MM.1S (cell line): ENCODE measurements around the gene OR8G1.

Source experiments
- DNase-seq: peaks from one replicate; pipeline ENCODE4 v3.0.0-alpha.2; 2015
- H2AFZ ChIP-seq: fragments of 300-600 bp; sonication (generic); 2 replicates; pipeline ENCODE4 v1.6.0; 2016; ENCODE audit warnings: antibody characterized with exemption, low read length
- H3F3A ChIP-seq: fragments of 300-600 bp; sonication (generic); 2 replicates; pipeline ENCODE4 v1.6.1; 2016; ENCODE audit warnings: mild to moderate bottlenecking, antibody characterized with exemption, low read length, moderate library complexity, mixed read lengths; ENCODE audit not compliant: insufficient read depth
- H3K27ac ChIP-seq: fragments of 300-600 bp; sonication (generic); 2 replicates; pipeline ENCODE4 v1.5.1; 2016; ENCODE audit warnings: mild to moderate bottlenecking, low read length
- H3K27me3 ChIP-seq: fragments of 300-600 bp; sonication (generic); replicated peaks from 2 replicates; pipeline ENCODE4 v1.6.0; 2016; ENCODE audit warnings: low read length; ENCODE audit not compliant: insufficient read depth
- H3K36me3 ChIP-seq: fragments of 300-600 bp; sonication (generic); replicated peaks from 2 replicates; pipeline ENCODE4 v1.6.1; 2016; ENCODE audit warnings: mild to moderate bottlenecking, low read length, mixed read lengths; ENCODE audit not compliant: insufficient read depth
- H3K4me1 ChIP-seq: fragments of 300-600 bp; sonication (generic); 2 replicates; pipeline ENCODE4 v1.6.1; 2016; ENCODE audit warnings: low read length, mixed read lengths
- H3K4me2 ChIP-seq: fragments of 300-600 bp; sonication (generic); 2 replicates; pipeline ENCODE4 v1.6.0; 2016; ENCODE audit warnings: low read depth, low read length
- H3K4me3 ChIP-seq: fragments of 300-600 bp; sonication (generic); 2 replicates; pipeline ENCODE4 v1.5.1; 2016; ENCODE audit warnings: low read length, mixed read lengths
- H3K79me2 ChIP-seq: fragments of 300-600 bp; sonication (generic); 2 replicates; pipeline ENCODE4 v1.6.1; 2016; ENCODE audit warnings: mixed run types, low read length, mixed read lengths
- H3K9ac ChIP-seq: fragments of 300-600 bp; sonication (generic); 2 replicates; pipeline ENCODE4 v1.6.1; 2016; ENCODE audit warnings: low read length, mixed read lengths
- H3K9me2 ChIP-seq: fragments of 300-600 bp; sonication (generic); replicated peaks from 2 replicates; pipeline ENCODE4 v1.6.1; 2016; ENCODE audit warnings: mild to moderate bottlenecking, low read length, mixed read lengths; ENCODE audit not compliant: insufficient read depth
- H3K9me3 ChIP-seq: fragments of 300-600 bp; sonication (generic); replicated peaks from 2 replicates; pipeline ENCODE4 v1.6.1; 2016; ENCODE audit warnings: mild to moderate bottlenecking, low read length, mixed read lengths; ENCODE audit not compliant: insufficient read depth
- H4K20me1 ChIP-seq: fragments of 300-600 bp; sonication (generic); 2 replicates; pipeline ENCODE4 v1.6.1; 2016; ENCODE audit warnings: mild to moderate bottlenecking, low read length, moderate library complexity, mixed read lengths; ENCODE audit not compliant: insufficient read depth
- EZH2 ChIP-seq: fragments of 300-600 bp; sonication (generic); optimal IDR thresholded peaks from 2 replicates; pipeline ENCODE3; 2017; ENCODE audit warnings: low read depth, mild to moderate bottlenecking, antibody characterized with exemption, low read length, mixed read lengths
- EZH2phosphoT487 ChIP-seq: fragments of 300-600 bp; sonication (generic); IDR thresholded peaks from 2 replicates; pipeline ENCODE4 v1.6.1; 2018; ENCODE audit warnings: antibody characterized with exemption, low read length
- TF ChIP-seq, protein P1 (sequence below): fragments of 300-600 bp; sonication (generic); IDR thresholded peaks from 2 replicates; pipeline ENCODE4 v1.5.1; 2016; ENCODE audit warnings: antibody characterized with exemption, low read length, mixed read lengths

Gene OR8G1

DNA sequence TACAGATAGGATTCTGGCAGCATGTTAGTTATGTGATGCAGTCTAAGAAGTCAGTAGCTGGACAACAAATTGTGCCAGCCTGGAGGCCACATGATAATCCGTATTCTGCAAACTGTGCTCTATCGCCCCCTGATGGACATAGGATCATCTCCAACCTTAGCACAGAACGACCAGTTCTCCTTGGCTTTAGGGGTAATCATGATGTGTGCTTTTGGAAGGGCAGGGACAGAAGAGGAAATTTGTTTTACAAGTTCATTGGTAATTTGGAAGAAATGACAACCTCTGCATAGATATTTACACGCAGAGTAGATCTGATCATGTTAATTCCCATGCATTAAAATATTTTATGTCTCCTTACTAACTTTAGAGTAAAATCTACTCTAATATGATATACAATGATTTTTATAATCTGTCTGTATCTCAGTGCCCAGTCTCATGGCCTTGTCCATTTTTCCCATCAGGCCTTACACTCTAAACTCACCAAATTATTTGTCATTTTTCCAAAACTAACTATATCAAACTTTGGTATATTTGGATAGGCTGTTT lies 45.6 kb upstream of the OR8G1 start:
- H3K9me3 ChIP-seq, result no peaks in the 10 kb centered on the region
- no peak overlapping the region for H3K27ac ChIP-seq
- no peak overlapping the region for H3K9ac ChIP-seq
- H3K36me3 ChIP-seq, result no peaks in the 10 kb centered on the region
- no peak overlapping the region for H2AFZ ChIP-seq
- no peak overlapping the region for H3K4me3 ChIP-seq
- H3K79me2 ChIP-seq, result no peaks in the 10 kb centered on the region
- no peaks in the 10 kb centered on the region for H4K20me1 ChIP-seq
- no peaks in the 10 kb centered on the region for H3K4me1 ChIP-seq
- H3F3A ChIP-seq, result no peaks in the 10 kb centered on the region
- H3K27me3 ChIP-seq, result no peaks in the 10 kb centered on the region
- H3K4me2 ChIP-seq, result no peak overlapping the region
- no peak for TF ChIP-seq EZH2
- TF ChIP-seq, protein P1, sequence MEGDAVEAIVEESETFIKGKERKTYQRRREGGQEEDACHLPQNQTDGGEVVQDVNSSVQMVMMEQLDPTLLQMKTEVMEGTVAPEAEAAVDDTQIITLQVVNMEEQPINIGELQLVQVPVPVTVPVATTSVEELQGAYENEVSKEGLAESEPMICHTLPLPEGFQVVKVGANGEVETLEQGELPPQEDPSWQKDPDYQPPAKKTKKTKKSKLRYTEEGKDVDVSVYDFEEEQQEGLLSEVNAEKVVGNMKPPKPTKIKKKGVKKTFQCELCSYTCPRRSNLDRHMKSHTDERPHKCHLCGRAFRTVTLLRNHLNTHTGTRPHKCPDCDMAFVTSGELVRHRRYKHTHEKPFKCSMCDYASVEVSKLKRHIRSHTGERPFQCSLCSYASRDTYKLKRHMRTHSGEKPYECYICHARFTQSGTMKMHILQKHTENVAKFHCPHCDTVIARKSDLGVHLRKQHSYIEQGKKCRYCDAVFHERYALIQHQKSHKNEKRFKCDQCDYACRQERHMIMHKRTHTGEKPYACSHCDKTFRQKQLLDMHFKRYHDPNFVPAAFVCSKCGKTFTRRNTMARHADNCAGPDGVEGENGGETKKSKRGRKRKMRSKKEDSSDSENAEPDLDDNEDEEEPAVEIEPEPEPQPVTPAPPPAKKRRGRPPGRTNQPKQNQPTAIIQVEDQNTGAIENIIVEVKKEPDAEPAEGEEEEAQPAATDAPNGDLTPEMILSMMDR, result peak; percentile 86
- no peak for TF ChIP-seq EZH2phosphoT487
- DNase-seq, result peak; percentile 65
- H3K9me2 ChIP-seq, result no peaks in the 10 kb centered on the region

DNA sequence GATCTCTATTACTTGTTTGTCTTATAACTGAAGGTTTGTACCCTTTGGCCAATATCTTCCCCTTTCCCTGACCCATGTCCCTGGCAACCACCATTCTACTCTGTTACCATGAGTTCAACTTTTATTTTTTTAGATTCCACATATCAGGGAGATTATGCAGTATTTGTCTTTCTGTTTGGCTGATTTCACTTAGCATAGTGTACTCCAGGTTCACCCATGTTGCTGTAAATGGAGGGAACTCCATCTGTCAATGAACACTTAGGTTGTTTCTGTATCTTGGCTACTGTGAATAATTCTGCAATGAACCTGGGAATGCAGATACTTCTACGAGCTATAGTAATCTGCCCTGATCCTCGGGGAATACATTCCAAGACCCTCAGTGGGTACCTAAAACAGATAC lies 42.9 kb upstream of the OR8G1 start:
- no peaks in the 10 kb centered on the region for H3F3A ChIP-seq
- no peaks in the 10 kb centered on the region for H3K4me1 ChIP-seq
- no peak overlapping the region for H3K27ac ChIP-seq
- no peaks in the 10 kb centered on the region for H3K9me3 ChIP-seq
- H3K4me3 ChIP-seq, result no peak overlapping the region
- no peak overlapping the region for H3K9ac ChIP-seq
- DNase-seq, result no peak
- H3K36me3 ChIP-seq, result no peaks in the 10 kb centered on the region
- no peak for TF ChIP-seq EZH2
- no peak for TF ChIP-seq EZH2phosphoT487
- TF ChIP-seq, protein P1, result no peak
- H4K20me1 ChIP-seq, result no peaks in the 10 kb centered on the region
- no peaks in the 10 kb centered on the region for H3K27me3 ChIP-seq
- H2AFZ ChIP-seq, result no peak overlapping the region
- no peaks in the 10 kb centered on the region for H3K79me2 ChIP-seq
- H3K4me2 ChIP-seq, result no peak overlapping the region
- no peaks in the 10 kb centered on the region for H3K9me2 ChIP-seq

DNA sequence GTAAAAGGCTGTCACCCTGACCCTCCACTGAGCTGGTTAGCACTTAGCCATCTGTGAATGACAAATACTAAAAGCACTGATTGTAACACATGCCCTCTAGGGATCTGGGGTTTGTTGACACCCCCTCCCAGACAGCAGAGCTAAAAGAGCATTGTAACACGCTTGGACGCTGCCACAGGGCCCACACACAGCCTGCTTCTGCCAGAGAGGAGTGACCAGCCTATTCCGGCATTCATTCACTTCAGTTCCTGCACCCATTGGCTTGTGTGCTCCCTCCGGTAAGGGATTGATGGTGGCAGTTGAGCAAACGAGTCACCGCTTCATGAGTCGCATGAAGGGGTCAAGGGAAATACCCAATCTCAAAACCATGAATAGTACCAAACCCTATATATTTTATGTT lies 42.0 kb upstream of the OR8G1 start:
- no peaks in the 10 kb centered on the region for H3K9me2 ChIP-seq
- no peaks in the 10 kb centered on the region for H3K36me3 ChIP-seq
- H3K4me1 ChIP-seq, result no peaks in the 10 kb centered on the region
- H2AFZ ChIP-seq, result no peak overlapping the region
- no peaks in the 10 kb centered on the region for H3K9me3 ChIP-seq
- no peak overlapping the region for H3K27ac ChIP-seq
- DNase-seq, result no peak
- H3K27me3 ChIP-seq, result no peaks in the 10 kb centered on the region
- no peaks in the 10 kb centered on the region for H3K79me2 ChIP-seq
- TF ChIP-seq, protein P1, result no peak
- TF ChIP-seq EZH2, result no peak
- TF ChIP-seq EZH2phosphoT487, result no peak
- no peak overlapping the region for H3K9ac ChIP-seq
- no peaks in the 10 kb centered on the region for H4K20me1 ChIP-seq
- no peak overlapping the region for H3K4me3 ChIP-seq
- H3K4me2 ChIP-seq, result no peak overlapping the region
- H3F3A ChIP-seq, result no peaks in the 10 kb centered on the region
